ENCODE data around the gene PIP5K1B.
A peak's percentile ranks its signal among the peaks of the same experiment; 100 is the strongest.

The PIP5K1B gene

GRCh38 chr9:68804911-68805889 is 100.2 kb downstream of the PIP5K1B start:
- TF ChIP-seq CTCF (IDR thresholded peaks at IDR 0.05; ENCODE audit: unreplicated experiment in 3 of 3), result no peak
- Mint-ChIP-seq H3K4me3 (no peak overlapping the region), H3K27me3 (ENCODE audit: low read depth) (no peaks in the 10 kb centered on the region), H3K27ac (no peak overlapping the region), H3K36me3 (ENCODE audit: low read depth) (no peaks in the 10 kb centered on the region), H3K4me1 (peaks cover 15% of the 10 kb centered on the region), H3K9me3 (no peaks in the 10 kb centered on the region)

- no peaks in the 10 kb centered on the region for H3K9me3 Mint-ChIP-seq
- H3K36me3 Mint-ChIP-seq (ENCODE audit: low read depth), result no peaks in the 10 kb centered on the region
- H3K27me3 Mint-ChIP-seq (ENCODE audit: low read depth), result no peaks in the 10 kb centered on the region
- peak overlapping the region; percentile 2 to 44 (median 8) for H3K27ac Mint-ChIP-seq
- H3K4me3 Mint-ChIP-seq, result no peak overlapping the region
- no peak for TF ChIP-seq CTCF (IDR thresholded peaks at IDR 0.05; ENCODE audit: unreplicated experiment in 3 of 3)
- peaks cover 15% of the 10 kb centered on the region for H3K4me1 Mint-ChIP-seq
Measured at GRCh38 chr9:68805890-68806517, 101.0 kb downstream of the PIP5K1B start.

DNA sequence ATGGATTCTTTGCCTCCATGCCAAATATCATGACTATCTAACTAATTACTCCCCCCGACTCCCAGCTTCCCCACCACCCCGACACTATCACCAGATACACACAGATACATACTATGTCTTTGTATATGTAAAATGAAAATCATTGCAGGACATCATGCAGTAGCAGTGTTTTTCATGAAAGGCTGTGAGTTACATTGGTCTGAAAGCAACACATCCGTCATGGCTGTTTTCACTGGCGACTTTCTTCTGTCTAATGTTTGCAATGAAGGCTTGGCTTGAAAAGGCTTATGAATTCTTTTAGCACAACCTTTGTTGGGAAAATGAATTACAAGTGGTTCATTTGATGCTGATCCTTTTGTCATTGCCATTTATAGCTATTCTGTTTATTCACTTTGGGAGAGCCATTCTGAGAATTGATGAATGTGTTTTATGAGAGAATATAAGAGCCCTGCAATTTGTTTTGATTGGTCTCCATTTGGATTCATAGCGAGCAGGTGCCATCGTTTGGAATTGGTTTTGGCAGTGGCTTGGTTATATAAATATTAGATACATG is 103.4 kb downstream of the PIP5K1B start:
- H3K36me3 Mint-ChIP-seq (ENCODE audit: low read depth), result no peaks in the 10 kb centered on the region
- H3K4me3 Mint-ChIP-seq, result no peak overlapping the region
- H3K27ac Mint-ChIP-seq, result no peak overlapping the region
- TF ChIP-seq CTCF (IDR thresholded peaks at IDR 0.05; ENCODE audit: unreplicated experiment in 3 of 3), result no peak
- no peaks in the 10 kb centered on the region for H3K27me3 Mint-ChIP-seq (ENCODE audit: low read depth)
- H3K4me1 Mint-ChIP-seq, result peaks cover 15% of the 10 kb centered on the region
- H3K9me3 Mint-ChIP-seq, result no peaks in the 10 kb centered on the region

GRCh38 chr9:68817079-68817875 is 112.2 kb downstream of the PIP5K1B start:
- Mint-ChIP-seq H3K4me1 (no peaks in the 10 kb centered on the region), H3K27me3 (ENCODE audit: low read depth) (no peaks in the 10 kb centered on the region), H3K9me3 (no peaks in the 10 kb centered on the region), H3K4me3 (no peak overlapping the region), H3K27ac (no peak overlapping the region), H3K36me3 (ENCODE audit: low read depth) (no peaks in the 10 kb centered on the region)
- no peak for TF ChIP-seq CTCF (IDR thresholded peaks at IDR 0.05; ENCODE audit: unreplicated experiment in 3 of 3)

DNA sequence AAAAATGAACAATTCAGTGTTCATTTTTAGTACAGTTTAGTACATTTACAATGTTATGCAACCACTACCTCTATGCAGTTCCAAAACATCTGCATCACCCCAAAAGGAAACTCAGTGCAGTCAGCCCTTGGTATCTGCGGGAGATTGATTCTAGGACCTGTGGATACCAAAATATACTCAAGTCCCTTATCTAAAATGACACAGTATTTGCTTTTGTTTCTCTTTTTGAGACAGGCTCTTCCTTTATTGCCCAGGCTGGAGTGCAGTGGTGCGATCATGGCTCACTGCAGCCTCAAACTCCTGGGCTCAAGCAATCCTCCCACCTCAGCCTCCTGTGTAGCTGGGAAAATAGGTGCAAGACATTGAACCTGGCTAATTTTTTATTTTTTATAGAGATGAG is 114.0 kb downstream of the PIP5K1B start:
- no peaks in the 10 kb centered on the region for H3K27me3 Mint-ChIP-seq (ENCODE audit: low read depth)
- H3K4me1 Mint-ChIP-seq, result no peaks in the 10 kb centered on the region
- no peaks in the 10 kb centered on the region for H3K9me3 Mint-ChIP-seq
- TF ChIP-seq CTCF (IDR thresholded peaks at IDR 0.05; ENCODE audit: unreplicated experiment in 3 of 3), result no peak
- H3K4me3 Mint-ChIP-seq, result no peak overlapping the region
- no peaks in the 10 kb centered on the region for H3K36me3 Mint-ChIP-seq (ENCODE audit: low read depth)
- H3K27ac Mint-ChIP-seq, result no peak overlapping the region
